ENCODE results near the gene ASPM.

Gene ASPM, protein sequence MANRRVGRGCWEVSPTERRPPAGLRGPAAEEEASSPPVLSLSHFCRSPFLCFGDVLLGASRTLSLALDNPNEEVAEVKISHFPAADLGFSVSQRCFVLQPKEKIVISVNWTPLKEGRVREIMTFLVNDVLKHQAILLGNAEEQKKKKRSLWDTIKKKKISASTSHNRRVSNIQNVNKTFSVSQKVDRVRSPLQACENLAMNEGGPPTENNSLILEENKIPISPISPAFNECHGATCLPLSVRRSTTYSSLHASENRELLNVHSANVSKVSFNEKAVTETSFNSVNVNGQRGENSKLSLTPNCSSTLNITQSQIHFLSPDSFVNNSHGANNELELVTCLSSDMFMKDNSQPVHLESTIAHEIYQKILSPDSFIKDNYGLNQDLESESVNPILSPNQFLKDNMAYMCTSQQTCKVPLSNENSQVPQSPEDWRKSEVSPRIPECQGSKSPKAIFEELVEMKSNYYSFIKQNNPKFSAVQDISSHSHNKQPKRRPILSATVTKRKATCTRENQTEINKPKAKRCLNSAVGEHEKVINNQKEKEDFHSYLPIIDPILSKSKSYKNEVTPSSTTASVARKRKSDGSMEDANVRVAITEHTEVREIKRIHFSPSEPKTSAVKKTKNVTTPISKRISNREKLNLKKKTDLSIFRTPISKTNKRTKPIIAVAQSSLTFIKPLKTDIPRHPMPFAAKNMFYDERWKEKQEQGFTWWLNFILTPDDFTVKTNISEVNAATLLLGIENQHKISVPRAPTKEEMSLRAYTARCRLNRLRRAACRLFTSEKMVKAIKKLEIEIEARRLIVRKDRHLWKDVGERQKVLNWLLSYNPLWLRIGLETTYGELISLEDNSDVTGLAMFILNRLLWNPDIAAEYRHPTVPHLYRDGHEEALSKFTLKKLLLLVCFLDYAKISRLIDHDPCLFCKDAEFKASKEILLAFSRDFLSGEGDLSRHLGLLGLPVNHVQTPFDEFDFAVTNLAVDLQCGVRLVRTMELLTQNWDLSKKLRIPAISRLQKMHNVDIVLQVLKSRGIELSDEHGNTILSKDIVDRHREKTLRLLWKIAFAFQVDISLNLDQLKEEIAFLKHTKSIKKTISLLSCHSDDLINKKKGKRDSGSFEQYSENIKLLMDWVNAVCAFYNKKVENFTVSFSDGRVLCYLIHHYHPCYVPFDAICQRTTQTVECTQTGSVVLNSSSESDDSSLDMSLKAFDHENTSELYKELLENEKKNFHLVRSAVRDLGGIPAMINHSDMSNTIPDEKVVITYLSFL (N-terminal part only)

DNA sequence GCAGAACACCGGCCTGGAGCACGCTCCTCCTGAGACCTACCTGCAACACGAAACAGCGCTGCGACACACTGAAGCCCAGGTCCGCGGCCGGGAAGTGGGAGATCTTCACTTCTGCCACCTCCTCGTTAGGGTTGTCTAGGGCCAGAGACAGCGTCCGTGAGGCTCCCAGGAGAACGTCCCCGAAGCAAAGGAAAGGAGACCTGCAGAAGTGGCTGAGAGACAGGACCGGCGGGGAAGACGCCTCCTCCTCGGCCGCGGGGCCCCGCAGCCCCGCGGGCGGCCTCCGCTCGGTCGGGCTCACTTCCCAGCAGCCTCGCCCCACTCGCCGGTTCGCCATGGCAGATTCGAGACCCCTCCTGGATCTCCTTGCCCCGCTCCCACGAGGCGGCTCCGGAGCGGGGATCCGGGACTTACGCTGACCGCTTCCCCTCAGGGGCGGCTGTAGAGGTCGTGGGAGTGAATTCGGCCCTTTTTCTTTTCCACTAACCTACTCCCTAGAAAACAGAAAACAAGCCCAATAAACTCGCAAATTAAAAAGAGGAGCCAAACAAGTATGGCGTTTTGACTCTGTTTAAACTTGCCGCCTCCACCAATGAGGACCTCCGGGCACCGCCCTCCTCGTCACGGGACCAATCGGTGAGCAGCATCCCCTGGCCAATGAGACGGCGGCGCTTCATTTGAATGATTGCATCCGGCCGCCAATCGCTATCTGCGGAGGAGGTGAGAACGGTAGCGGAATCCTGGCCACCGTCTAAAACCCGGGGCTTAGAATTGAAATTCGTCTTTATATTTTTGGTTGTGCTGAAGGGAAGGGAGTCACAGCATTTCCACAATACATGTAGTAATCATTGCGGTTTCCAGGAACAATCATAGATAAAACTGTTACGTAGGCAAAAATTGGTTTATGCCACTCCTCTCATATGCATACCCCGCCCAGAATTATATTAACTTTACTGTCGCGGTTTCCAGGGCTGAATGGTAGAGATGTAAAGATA is at the start of gene ASPM:
Gene ASPM, minus strand, starts transcription at position 569 of the 995 bp plus-strand sequence. Its CDS starts 232 bp downstream, at position 337.
- peak; percentile 93 to 96 for DNase-seq

DNA sequence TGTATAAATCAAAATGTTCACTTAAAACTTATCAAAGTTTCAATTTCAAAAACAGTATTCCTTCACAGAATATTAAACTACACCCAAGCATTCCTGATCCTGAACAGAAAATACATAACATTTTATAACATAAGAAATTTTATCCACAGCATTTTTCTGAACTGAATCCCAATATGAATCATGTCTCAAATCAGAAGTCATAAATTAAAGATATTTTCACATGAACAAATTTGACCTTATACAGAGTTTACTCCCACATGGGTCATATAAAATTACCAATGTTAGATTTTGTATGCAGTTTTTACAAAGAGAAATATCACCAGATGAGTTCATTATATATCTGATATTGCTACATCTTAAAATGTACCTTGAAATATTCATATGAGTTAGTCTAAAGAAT is 48.6 kb upstream of the ASPM start:
- DNase-seq, result no peak

DNA sequence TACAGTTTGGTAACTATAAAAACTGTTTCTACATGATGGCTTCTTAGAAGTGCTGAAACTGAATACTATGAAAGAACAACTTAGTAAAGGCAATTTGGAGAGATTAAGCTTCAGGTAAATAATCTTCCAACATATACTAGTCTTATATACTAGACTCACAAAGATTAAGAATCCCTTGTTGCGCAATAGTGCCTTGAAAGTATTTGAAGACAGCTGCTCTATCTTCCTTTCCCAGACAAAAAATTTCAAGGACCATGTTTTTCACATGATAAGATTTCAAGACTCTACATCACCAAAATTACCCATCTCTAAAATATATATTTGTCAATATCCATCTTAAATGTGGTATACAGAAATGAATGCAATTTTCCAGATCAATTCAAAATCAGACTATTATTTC is 37.7 kb upstream of the ASPM start:
- DNase-seq, result no peak

DNA sequence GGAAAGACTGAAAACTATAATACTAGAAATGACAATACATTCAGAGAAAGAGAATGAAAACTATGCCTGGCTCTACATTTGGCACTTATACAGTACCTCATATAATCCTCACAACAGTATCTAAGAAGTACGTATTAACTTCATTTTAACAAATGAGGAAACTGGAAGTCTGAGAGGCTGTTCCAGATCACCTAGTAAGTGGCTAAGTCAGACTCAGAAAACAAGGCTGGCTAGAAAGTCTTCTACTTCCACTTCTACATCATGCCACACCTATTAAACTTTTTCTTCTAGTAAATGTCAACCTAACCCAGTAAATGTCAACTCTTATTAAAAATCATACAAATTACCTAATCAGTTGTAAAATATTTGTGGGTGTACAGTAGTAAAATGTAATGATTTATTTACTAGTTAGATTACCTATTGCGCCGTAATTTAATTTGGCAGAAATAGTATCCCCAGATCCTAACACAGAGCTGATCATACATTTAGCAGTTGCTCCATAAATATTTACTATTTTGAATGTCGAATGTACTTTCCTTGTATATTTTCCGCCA is 36.8 kb upstream of the ASPM start:
- DNase-seq, result no peak

DNA sequence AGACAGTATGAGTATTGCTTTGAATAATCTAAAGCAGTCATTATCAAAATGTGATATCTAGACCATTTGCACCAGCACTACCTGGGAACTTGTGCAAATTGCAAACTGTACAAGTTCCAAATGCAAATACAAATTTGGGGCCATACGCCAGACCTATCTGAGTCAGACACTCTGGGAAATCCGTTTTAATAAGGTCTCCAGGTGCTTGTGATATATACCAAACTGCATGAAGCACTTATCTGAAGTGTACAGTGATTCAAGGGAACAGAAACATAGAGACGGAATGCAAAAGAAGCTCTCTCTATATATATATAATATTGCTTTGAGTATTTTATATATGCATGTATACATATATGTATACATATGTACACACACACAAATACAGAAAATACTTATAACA is 36.2 kb upstream of the ASPM start:
- no peak for DNase-seq

DNA sequence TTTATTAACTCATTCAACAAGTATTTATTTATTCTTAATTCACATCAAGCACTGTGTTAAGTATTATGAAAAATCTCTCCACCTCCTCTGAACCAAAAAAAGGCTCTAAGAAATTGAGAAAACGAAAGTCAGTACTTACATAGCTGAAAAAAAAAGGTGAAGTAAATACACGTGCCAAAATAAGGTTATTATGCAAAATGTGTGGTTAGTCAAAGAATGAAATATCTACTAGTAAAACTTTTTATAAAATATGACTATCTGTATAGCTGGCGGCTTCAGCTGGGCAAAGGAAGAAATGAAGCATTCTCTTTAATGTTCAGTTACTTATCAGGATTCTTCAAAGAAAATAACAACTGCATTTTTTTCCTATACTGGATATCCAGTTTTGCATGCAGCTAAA is 35.5 kb upstream of the ASPM start:
- no peak for DNase-seq

DNA sequence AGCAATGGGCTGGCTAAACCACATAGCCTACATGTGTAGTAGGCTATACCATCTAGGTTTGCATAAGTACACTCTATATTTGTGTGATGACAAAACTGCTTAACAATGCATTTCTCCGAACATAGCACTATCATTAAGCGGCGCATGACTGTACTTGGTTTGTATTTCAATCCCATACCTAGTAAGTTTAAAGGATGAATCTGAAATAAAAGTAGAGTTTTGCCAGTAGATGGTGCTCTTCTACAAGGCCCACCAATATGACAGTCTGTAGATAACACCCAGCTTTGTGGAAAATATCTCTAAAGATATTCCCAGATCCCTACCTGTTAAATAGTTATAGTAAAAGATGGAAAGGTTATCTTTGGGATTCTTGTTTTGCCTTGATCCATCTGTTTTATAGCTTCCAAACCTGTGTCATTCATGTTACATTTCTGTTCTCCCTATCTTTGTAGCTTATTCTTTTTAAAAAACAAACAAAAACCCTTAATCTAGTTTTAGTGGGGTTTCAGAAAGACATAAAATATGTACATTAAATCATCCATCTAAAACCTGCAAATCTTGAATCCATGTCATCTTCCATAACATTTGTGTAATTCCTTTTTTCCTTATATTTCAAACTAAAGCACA is 33.9 kb upstream of the ASPM start:
- no peak for DNase-seq

DNA sequence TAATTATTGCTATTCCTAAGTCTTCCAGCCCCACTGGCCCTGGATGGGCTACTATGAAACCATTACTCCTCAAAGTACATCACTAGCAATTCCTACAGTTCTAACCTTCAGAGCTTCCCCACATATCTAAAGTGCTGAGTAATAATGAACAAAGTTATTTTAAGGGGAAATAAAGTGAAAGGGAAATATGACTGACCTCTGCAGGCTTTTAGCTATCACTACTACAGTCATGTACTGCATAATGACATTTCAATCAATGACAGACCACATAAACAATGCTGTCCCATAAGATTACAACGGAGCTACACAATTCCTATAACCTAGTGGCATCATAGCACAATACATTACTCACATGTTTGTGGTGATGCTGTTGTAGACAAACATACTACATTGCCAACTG is 32.5 kb upstream of the ASPM start:
- no peak for DNase-seq

DNA sequence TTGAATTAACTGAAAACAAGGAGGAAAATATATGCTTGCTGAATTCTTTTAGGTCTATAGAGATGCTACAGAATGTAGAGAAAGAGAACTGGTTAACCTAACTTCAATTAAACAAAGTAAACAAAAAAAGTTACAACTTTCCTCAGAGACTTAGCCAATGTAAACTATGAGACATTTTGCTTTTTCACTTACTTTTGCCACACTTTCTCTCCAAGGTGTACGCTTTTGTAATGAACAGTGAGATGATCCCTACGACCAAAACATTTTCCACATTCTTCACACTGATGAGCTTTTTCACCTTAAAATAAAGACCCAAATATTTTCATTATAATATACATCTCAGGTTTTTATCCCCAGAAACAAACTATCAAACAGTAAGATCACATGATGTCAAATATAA is 28.3 kb upstream of the ASPM start:
- DNase-seq, result no peak

DNA sequence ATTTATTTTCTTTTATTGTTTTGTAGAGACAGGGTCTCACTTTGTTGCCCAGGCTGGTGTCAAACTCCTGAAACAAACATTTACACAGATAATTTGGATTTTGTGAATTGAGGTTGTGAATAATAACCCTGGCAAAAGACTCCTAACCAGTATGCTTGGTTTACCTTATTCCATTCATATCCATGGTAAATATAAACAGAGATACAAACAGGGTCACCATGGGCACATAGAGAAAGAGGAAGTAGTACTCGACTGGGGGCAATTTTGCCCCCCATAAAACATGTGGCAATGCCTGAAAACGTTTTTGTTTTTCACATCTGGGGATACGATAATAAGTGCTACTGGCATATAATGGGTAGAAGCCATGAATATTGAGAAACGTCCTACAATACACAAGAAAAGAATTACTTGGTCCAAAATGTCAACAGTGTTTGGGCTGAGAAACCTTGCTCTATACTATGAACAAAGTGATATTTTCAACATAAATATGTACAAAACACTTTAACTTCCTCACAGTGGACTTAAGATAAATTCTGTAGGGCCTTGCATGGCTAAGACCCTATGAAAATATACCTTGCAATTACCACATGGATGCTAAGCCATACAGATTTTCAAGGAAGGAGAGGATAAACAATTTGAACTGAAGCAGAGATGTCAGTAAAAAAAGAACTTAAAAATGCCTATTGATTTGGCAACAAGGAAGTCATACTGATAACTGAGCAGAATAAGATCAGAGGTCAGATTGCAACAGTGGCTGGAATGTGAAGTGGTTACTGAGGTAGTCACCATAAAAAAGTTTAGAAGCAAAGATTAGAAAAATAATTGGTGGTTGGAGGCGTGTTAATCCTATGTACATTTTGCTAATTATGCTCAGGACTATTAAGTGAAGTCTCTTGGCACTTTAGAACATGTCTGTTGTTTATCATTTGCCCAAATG is 27.4 kb upstream of the ASPM start:
- DNase-seq, result no peak

DNA sequence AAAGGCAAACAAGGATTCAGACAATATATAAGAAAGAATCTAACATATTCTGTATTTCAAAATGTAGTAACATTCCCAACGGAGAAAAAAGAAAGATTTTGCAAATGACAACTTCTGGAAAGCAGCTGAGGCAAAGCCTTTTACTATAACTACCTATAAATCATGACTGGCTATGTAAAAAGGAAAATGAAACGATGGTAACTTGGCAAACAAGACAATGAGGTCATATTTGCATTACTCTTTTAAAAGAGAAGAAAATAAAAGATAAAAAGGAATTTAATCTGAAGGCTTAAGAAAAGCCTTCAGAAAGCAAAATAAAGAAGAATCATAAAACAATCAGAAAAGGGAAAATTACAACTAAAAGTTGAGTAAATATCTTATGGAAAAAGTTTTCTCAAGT is 25.1 kb upstream of the ASPM start:
- DNase-seq, result no peak

DNA sequence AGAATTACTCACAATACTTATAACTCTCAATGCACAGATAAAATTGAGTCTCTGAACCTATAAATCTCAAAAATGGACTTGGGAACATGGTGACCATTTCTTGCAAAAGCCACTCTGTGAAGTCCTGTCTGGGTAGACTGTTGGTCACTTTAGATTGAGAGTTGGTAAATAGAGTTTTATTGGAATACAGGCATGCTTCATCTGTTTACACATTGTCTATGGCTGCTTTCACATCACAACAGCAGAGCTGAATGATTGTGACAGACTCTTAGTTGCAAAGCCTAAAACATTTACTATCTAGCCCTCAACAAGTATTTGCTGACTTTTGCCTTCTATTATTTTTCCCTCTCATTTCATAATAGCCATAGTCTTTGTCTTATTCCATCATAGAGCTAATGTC is 24.1 kb upstream of the ASPM start:
- DNase-seq, result no peak

DNA sequence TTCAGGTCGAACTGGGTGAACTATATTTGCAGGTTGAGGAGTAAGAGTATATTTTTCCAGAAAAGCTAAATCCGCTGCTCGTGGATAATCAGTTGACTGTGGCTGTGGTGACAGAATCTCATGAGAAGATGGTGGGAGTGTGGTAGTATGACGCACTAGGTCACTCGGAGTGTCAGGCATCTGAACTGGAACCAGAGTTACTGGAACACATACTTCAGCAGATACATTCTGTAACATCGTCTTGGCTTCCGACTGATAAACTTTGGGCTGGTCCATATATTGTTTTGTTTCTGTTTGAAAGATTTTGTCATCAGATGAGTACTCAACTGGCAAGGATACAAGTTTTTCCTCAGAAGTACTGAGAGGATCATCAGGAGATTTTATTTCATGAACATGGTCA is 13.0 kb upstream of the ASPM start:
- no peak for DNase-seq

DNA sequence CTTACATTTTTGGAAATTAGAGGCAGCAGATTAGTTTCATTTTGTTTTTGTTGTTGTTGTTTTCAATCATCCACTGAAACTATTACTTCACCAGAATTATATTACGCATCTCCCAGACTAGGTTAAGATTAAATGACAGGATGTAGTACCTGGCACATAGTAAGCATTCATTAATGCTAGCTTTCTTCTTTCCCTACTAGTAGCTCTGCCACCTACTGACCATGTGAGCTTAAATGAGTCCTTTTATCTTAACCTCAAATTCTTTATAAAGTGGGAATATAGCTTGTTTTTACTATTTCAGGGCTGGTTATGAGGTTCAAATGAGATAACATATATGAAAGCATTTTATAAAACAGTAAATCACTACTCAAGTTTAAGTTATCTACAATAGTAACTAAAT is 10.2 kb upstream of the ASPM start:
- DNase-seq, result no peak

DNA sequence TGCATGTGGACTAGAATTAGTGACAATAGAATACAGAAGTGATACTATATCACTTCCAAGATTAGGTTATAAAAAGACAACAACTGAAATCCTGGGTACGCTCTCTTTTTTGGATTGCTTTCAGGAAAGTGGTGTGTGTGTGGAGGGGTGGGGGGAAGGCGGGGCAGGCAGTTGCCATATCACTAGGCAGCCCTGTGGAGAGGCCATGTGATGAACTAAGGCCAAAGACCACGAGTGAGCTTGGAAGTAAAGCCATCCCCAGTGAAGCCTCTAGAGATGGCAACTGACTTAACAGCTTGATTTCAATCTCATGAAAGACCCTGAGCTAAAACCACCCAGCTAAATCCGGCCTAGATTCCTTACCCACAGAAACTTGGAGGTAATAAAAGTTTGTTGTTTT is 6.2 kb upstream of the ASPM start:
- DNase-seq, result no peak

DNA sequence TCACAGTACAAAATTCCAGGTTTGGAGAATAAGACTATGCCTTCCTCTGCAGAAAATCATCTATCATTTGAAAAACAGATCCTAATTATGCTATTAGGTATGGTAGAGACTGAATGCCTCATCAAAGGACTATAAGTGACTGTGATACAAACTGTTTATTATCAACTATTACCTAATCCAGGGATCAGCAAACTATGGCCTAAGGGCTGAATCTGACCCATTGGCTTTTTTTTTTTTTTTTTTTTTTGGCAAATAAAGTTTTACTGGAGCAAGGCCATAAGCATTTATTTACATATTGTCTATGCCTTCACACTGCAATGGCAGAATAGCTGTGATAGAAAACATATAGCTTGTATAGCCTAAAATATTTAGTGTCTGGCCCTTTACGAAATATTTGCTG is 4.7 kb upstream of the ASPM start:
- DNase-seq, result no peak

DNA sequence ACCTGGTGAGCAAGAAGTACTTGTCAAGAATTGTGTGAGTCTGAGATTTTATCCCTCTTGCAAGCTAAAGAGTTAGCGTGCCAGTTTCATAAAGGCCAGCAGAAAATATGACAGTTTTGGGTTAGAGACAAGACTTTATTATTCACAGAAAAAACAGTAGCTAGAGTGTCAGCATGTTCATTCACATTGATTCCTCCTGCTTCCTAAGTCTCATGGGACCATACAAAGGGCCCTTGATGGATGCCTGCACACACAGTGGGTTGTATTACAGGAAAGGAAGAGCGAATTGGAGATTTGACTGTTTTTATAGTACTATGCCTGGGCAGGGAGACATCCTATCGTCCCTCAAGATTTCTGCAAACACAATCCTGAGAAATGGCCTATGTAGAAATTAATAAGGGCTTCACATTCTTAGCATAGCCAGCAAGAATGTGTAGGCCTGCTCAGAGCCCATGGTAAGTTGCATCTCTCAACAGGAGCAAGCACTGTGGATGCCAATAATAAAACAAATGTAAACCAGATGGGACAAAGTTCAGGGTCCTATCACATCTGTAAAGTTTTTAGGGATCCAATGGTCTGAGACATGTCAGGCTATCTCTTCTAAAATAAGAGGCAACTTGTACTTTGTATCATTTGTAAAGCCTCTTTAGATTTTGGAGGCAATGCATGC is 4.0 kb upstream of the ASPM start:
- DNase-seq, result no peak

DNA sequence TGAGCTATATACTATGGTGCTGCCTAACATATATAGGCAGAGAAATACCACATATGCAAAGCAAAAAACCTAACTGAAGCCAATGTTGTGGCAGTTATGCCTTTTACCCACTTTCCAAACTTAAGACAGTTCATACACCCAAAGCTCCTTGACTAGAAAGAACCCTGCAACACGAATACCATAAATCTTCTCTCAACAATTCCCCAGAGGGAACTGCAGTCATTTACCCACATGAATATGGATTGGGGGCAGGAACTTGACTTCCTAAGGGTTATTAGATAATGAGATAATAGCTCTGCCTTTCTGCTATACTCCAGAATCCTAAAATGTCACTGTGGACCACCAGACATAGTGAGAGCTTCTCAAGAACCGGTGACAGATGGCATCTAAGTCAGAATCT is 2.9 kb upstream of the ASPM start:
- no peak for DNase-seq

DNA sequence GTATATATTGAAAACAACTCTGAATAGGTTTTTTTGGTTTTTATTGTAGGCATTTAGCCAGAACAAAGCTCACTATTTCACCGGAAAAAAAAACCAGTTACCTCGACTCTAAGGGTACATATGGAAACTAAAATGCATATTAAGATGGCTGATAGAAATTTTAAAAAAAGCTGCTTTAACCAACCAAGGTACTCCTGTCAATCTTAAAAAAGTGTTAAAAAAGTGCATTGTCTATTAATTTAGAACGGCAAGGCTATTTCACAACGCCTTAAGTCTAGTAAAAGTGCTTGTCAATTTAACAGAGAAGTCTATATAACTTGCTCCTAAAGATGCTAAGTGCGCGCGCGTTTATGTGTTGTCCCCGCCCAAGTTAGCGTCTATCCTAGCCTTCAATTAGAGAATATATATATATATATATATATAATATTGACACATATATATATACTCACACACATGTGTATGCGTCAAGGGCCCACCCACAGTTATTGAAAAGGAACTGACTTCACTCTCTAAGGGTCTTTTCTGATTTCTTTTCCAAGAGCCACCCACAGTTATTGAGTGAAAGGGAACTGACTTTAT is 934 bp downstream of the ASPM start:
- DNase-seq, result peak in 1 of 2 experiments; percentile 10

Data from activated CD4-positive, alpha-beta T cell treated with anti-CD3 and anti-CD28 coated beads, Interleukin-2, amount 50 U/mL, for 48 hours (primary cell).